GM19463 (cell line): ENCODE results near the gene DNAH14.
"Not testable (repeated sequence)": the region's sequence is repeated elsewhere in the genome, so short reads cannot be mapped to it uniquely, and the experiment has no call there.

ENCODE experiments used
- ATAC-seq: cut with Tn5 transposase; IDR thresholded peaks from one replicate; pipeline ENCODE4 v1.9.1; 2021; ENCODE audit warnings: mild to moderate bottlenecking, moderate library complexity; ENCODE audit not compliant: unreplicated experiment

The DNAH14 gene

DNA sequence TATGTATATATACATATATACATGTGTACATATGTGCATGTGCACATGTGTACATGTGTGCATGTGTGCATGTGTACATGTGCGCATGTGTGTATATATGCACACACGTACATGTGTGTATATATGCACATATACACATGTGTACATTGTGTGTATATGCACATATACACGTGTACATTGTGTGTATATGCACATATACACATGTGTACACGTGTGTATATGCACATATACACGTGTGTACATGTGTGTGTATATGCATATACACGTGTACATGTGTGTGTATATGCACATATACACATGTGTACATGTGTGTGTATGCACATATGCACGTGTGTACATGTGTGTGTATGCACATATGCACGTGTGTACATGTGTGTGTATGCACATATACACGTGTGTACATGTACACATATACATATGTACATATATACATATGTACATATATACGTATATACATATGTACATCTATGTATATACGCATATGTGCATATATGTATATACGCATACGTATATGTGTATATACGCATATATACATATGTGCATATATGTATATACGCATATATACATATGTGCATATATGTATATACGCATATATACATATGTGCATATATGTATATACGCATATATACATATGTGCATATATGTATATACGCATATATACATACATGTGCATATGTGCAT lies 405.8 kb downstream of the DNAH14 start:
- ATAC-seq, result not testable (repeated sequence)

DNA sequence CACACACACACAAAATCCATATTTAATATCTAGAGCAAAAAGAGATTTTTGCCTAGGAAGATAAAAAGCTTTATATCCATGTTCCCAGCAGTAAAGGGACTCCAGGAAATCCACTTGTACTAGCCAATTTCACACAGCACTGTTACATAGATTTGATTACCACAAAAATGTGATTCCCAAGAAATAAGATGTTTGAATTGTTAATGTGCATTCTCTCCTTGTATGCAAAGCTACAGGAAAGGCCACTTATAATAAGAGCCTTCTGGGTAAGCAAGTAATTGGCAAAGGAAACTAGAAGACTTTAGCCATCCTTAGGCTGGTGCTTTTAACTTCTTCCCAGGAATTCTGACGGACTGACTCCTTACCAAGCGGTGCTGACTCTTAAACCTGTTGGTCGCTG lies 409.1 kb downstream of the DNAH14 start:
- no peak for ATAC-seq

DNA sequence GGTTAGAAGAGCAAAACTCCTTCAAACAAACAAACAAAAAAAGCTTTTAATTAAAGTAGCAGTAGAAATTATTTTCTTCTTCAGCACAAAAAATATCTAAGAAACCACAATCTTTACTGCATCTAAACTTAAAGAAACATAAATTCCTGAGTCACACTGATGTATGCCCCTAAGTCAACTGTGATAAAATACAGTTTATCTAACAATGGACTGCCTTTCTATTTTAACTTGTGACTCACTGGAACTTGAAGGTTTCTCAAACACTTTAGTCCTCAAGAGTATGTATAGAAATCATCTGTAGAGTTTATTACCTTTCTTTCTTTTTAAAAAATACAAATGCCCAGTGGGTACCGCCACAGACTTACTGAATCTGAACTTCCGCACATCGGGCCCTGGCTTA lies 412.2 kb downstream of the DNAH14 start:
- no peak for ATAC-seq

DNA sequence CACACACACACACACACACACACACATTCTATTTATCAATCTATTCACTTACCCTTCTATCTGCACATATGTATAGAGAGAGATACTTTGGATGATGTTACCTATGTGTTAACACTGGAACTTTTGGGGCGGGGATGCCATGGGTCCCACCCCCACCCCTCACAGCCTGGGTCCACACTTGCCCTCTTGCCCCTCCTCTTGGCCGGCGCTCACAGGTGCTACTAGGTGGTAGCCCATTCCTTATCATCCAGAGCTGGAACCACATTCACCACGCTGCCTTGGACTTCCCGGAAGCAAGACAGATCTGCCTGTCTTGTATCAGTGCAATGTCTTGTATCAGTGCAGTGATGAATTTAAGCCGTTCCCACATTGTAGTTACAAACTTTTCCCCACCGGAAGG lies 413.2 kb downstream of the DNAH14 start:
- ATAC-seq, result no peak

DNA sequence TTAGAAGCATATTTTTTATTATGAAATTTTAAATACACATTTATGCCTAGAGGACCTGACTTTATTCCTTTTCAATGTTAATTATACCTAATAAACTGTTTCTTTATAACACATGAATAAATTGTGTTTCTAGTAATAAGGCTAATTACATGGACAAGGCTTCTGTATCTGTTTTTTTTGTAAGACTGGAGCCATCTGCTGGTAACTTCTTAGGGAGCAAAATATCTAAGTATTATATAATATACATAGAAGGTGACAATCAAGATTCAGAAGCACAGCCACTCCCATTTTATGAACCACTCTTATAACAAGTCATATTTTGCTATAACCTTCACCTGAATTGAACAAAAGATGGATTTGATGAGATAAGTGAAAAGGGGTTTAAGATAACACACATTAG lies 414.1 kb downstream of the DNAH14 start:
- ATAC-seq, result no peak

DNA sequence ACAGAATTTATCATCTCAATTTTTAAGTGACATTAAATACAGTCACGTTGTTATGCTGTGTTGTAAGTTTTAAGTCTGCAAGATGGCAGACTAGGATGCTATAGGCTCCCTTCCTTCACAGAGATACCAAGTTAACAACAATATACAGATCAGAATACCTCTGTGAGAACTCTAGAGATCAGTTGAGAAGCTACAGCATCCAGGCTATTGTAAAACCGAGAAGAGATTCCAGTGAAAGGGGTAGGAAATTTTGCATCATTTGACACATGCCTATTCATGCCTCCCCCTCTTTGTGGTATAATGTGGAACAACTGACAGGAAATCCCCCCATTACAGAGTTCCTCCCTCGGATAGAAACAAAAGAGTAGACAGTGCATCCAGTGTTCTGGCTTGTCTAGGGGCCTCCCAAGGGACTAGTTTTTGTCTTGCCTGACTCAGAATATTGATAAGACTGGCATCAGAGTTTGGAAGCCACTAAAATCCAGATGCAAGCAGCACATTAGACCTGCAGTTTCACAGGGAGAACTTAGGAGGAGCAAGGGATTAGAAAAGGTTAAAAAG lies 417.7 kb downstream of the DNAH14 start:
- ATAC-seq, result peak; percentile 83

DNA sequence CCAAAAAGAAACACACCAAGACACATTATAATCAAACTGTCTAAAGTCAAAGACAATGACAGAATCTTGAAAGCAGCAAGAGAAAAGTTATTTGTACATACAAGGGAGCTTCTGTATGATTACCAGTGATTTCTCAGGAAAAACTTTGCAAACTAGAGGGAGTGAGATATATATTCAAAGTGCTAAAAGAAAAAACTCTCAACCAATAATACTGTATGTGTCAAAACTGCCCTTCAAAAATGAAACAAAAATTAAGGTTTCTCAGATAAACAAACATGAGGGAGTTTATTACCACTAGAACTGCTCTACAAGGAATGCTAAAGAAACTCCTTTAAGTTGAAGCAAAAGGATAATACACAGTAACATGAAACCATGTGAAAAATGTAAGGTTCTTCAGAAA lies 418.9 kb downstream of the DNAH14 start:
- ATAC-seq, result no peak

DNA sequence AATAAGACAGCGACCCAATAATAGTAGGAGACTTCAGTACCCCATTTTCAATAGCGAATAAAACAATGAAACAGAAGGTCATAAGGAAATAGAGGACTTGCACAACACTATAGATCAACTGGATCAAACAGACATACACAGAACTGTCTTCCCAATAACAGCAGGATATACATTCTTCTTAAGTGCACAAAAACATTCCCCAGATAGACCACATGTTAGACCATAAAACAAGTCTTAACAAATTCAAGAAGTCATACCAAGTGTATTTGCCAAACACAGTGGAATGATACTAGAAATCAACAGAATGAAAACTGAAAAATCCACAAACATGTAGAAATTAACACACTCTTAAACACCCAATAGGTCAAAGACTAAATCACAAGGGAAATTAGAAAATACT lies 420.4 kb downstream of the DNAH14 start:
- ATAC-seq, result no peak

DNA sequence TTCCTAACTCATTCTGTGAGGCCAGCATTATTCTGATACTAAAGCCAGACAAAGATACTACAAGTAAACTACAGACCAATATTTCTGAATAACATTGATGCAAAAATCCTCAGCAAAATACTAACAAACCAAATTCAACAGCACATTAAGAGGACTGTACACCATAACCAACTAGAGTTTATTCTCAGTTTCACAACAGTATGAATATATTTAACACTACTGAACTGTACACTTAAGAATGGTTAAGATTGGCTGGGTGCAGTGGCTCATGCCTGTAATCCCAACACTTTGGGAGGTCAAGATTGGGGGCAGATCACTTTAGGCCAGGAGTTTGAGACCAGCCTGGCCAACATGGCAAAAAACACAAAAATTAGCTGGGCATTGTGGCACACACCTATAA lies 421.4 kb downstream of the DNAH14 start:
- ATAC-seq, result no peak

DNA sequence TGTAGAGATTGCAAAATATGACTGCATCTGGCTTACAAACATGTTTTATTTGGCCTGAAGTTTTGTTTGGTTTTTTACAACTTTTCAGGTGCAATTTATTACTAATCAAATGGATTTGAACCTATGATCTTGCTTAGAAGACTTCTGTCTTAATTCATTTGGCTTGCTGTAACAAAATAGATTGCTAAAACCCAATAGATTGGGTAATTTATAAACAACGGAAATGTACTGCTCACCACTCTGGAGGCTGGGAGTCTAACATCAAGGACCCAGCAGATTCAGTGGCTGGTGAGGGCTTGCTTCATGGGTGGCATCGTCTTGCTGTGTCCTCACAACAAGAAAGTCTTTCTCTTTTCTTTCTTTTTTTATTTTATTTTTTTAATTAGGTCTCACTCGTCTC lies 425.4 kb downstream of the DNAH14 start:
- ATAC-seq, result no peak

DNA sequence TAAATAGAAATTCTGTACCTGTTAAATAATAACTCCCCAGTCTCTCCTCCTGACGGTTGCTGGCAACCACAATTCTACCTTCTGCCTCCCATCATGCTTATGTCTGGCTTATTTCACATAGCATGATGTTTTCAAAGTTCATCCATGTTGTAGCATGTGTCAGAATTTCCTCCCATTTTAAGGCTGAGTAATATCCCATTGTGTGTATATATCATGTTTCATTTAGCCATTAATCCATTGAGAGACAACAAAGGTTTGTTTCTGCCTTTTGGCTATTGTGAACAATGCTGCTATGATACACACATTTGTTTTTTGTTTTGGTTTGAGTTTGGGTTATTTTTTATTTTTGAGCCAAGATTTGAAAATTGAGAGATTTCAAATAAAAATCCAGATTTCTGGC lies 426.4 kb downstream of the DNAH14 start:
- no peak for ATAC-seq

DNA sequence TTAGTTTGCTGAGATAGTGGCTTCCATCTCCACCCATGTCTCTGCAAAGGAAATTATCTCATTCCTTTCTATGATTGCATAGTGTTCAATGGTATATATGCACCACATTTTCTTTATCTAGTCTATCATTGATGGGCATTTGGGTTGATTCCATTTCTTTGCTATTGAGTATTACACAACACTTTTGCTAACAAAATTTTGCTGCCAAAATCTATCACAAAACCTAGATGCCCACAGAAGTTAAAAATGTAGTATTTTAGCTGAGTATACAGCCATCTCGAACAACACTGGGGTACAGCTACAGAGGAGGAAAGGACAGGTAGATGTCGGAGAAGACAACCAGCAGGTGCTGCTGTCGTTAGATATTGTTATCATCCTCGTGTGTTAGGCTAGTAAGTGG lies 430.6 kb downstream of the DNAH14 start:
- no peak for ATAC-seq

DNA sequence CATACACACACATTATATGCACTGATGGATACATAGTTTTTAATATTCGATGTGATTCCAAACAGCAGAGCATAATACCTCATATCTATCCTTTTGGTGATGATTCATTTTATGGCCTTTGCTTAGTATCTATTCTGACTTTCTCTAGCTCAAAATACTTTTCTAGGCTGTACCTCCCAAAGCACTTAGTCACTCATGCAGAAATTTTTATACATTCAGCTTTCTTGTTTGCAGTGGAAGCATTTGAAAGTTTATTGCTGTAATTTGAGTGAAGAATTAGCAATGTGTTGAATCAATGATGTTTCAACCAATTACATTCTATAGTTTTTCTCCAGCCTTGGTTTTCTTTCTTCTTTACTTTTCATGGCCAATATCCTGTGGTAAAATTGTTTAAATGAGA lies 431.7 kb downstream of the DNAH14 start:
- ATAC-seq, result no peak

DNA sequence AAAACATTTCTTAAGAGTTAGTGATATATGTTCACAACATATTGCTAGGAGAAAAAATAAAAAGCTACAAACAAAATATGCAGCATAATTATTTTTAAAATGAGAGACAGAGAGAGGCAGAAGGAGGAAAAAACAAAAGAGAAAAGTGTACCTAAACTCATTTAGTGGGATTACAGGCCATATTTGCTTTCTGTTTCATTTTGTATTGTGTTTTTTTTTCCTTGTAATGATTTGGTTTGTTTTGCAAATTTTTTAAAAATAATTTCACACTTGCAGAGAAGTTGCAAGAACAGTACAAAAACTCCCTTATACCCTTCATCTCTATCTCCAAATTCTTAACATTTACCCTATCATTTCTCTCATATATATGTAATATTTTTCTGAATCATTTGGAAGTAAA lies 433.3 kb downstream of the DNAH14 start:
- no peak for ATAC-seq

DNA sequence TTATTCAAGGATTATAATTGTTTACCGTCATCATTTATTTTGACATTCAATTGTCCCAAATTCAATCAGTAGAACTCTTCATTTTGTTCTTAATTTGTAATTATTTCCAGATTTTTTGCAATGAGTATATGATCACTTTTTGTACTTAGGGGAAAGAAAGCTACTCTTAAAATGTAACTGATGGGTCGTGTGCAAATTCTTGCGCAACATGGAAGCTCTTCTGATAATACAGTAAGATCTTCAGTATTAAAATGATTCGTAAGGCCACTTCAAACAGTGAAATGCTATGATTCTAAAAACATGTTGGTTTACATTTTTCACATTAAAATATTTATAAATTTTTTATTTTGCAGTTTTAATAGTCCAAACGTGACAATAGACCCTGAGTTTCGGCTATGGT lies 435.0 kb downstream of the DNAH14 start:
- ATAC-seq, result no peak

DNA sequence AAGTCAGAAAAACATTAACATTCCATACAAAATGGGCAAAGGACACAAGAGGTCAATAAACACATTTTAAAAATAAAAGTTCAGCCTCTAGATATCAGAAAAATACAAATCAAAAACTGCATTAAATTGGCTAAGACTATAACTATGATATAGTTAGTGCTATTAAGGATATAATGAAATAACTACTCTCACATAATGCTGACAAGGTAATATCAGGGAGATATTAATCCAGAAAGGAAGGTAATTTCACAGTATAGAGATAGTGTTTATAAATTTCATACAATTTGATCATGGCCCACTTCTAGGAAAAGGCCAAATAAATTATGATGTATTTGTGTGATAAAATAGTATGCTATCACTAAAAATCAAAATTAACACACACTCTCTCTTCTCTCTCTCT lies 436.5 kb downstream of the DNAH14 start:
- no peak for ATAC-seq

DNA sequence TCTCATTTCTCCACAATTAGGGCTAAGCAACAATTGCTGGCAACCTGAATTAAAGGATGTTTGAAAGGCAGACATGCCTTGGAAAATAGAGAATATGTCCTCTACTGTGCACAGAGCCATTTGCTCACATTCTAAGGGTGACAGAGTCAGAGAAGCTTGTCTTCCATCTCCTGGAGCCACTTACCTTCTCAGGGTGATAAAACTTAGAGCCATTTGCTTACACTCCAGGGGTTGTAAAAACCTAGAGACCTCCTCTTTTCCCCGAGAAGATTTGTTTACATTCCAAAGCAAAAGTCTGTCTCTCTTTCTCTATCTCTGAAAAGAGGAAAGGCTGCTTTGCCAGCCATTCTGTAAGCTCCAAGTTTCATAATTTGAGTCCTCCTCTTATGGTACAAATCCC lies 437.1 kb downstream of the DNAH14 start:
- no peak for ATAC-seq

DNA sequence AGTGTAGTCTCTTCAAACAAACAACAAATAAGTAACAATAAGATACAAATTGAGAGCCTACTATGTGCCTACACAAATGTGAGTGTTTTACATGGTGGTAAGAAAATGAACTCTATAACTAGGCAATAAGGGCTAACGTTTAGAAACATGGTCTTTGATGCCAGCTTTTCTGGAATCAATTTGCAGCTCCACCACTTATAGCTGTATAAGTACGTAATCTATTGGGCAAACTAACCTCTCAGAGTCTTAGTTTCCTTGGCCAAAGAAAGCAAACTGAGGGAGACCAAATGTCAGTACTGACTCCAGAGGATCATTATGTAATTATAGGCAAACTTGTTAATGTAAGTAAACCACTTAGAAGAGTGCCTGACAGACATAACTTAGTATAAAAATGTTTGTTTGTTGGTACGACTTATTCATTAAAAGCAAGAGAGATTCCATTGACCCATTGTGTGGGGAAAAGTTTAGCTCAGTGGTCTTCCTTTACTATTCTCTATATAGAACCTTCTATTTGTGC lies 438.6 kb downstream of the DNAH14 start:
- no peak for ATAC-seq

DNA sequence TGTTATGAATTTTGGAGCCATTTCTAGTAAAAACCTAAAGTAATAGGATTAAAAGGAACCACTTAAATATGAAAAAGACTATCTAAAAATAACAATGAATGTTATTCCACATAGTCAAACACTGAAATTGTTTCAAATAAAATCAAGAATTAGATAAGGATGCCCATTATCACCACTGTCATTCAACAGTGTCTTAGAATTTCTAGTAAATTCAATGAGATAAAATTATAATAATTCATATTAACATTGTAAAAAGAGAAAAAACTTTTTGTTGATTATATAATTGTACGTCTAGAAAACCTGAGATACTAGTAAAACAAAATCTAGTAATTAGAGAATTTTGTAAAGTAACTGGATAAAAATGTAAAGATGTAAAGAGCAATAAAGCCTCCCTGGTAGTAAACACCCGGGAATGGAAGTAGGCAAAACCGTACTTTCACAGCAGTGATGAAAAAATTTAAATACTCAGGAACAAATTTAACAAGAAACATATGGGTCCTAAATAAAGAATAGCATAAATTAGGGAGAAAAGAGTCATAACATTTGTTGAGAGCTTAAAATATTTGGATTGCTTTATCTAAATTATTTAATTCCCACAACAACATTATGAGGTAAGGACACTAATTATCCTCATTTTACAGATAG lies 442.0 kb downstream of the DNAH14 start:
- ATAC-seq, result no peak

DNA sequence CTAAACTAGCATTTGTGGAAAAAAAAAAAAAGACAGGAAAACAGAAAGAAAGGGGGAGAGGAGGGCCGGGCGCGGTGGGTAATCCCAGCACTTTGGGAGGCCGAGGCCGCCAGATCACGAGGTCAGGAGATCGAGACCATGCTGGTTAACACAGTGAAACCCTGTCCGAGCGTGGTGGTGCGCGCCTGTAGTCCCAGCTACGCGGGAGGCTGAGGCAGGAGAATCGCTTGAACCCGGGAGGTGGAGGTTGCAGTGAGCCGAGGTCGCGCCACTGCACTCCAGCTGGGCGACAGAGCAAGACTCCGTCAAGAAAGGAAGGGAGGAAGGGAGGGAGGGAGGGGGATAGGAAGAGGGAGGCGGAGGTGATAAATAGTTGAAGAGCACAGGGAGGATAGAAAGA lies 443.7 kb downstream of the DNAH14 start:
- no peak for ATAC-seq

DNA sequence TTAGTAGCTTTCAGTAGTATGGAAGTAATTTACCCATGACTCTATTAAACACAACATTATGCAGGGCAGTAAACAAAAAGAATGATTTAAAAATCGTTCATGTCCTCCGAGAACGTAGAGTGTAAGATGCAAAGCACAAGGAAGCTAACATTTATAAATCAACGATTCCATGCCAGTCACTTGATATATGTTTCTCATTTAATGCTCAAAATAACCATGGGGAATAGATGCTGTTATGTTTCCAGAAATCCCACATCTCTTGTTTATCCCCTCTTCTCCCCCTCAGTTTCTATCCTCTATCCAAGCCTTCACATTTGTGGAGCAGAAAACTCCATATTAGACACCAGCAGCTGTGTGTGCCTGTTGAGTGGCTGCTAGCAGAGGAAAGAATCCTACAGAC lies 445.5 kb downstream of the DNAH14 start:
- no peak for ATAC-seq

DNA sequence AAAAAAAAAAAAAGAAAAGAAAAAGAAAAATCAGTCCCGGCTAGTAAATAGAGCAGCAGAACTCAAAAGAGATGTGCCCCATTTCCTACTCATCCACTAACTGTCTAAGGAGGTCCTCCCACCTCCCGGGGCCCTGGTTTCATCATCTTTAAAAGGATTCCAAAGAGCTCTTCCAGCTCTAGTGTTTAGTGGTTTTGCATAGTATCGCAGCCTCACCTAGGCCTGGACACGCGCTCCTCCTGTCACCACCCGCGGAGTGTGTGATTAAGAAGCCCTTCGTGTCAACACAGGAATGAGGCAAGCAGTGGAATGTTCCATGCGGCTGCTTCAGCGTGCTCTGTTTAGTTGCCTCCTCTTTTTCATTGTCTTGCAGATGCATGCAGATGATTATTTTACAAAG lies 449.4 kb downstream of the DNAH14 start:
- no peak for ATAC-seq
